ENCODE results near the gene GARIN5B. TPM values are rescaled to one million over a fixed set of nuclear protein-coding genes. Genes with fewer than 3 reads are reported as not detected.

The GARIN5B gene
- polyA plus RNA-seq, 3 donors: 0.06 TPM; not detected in 2

GRCh38 chr19:55372316-55373081 is 9.4 kb upstream of the GARIN5B start:
- DNase-seq (ENCODE audit: low read depth in 3 of 3, low spot score in 2 of 3): no peak

GRCh38 chr19:55370305-55370988 is 7.4 kb upstream of the GARIN5B start, which contains the start of gene IL11:
TSS of gene IL11 (minus strand) at chr19:55370463. CDS start at chr19:55370310, 153 bp downstream.
- DNase-seq (ENCODE audit: low read depth in 3 of 3, low spot score in 2 of 3): no peak

- no peak for DNase-seq (ENCODE audit: low read depth in 3 of 3, low spot score in 2 of 3)
These were observed 6.7 kb upstream of the GARIN5B start for GRCh38 chr19:55369653-55370304.

- DNase-seq (ENCODE audit: low read depth in 3 of 3, low spot score in 2 of 3): no peak
These were observed 5.9 kb upstream of the GARIN5B start for GRCh38 chr19:55368701-55369563.

- no peak for DNase-seq (ENCODE audit: low read depth in 3 of 3, low spot score in 2 of 3)
These were observed 5.0 kb upstream of the GARIN5B start for GRCh38 chr19:55368106-55368505.

- no peak for DNase-seq (ENCODE audit: low read depth in 3 of 3, low spot score in 2 of 3)
These were observed 3.7 kb upstream of the GARIN5B start for GRCh38 chr19:55366790-55367189.

GRCh38 chr19:55365964-55366363 is 2.9 kb upstream of the GARIN5B start:
- no peak for DNase-seq (ENCODE audit: low read depth in 3 of 3, low spot score in 2 of 3)

GRCh38 chr19:55365245-55365644 is 2.2 kb upstream of the GARIN5B start:
- DNase-seq (ENCODE audit: low read depth in 3 of 3, low spot score in 2 of 3): no peak

GRCh38 chr19:55362174-55362989 is 678 bp downstream of the GARIN5B start:
- no peak for DNase-seq (ENCODE audit: low read depth in 3 of 3, low spot score in 2 of 3)

GRCh38 chr19:55360902-55361301 is 2.2 kb downstream of the GARIN5B start:
- DNase-seq (ENCODE audit: low read depth in 3 of 3, low spot score in 2 of 3): no peak

- DNase-seq (ENCODE audit: low read depth in 3 of 3, low spot score in 2 of 3): no peak
These were observed 3.8 kb downstream of the GARIN5B start for GRCh38 chr19:55358943-55359908.

GRCh38 chr19:55358493-55358892 is 4.6 kb downstream of the GARIN5B start:
- no peak for DNase-seq (ENCODE audit: low read depth in 3 of 3, low spot score in 2 of 3)

GRCh38 chr19:55355213-55355821 is 7.7 kb downstream of the GARIN5B start:
- no peak for DNase-seq (ENCODE audit: low read depth in 3 of 3, low spot score in 2 of 3)

GRCh38 chr19:55354698-55355212 is 8.3 kb downstream of the GARIN5B start, which contains the start of gene COX6B2:
TSS of gene COX6B2 (minus strand) at chr19:55354719. CDS start at chr19:55354521, 198 bp downstream.
- DNase-seq (ENCODE audit: low read depth in 3 of 3, low spot score in 2 of 3): no peak

GRCh38 chr19:55353803-55354697 is 9.0 kb downstream of the GARIN5B start:
- DNase-seq (ENCODE audit: low read depth in 3 of 3, low spot score in 2 of 3): no peak

- DNase-seq (ENCODE audit: low read depth in 3 of 3, low spot score in 2 of 3): no peak
These were observed 9.7 kb downstream of the GARIN5B start for GRCh38 chr19:55353356-55353802.
